MM.1S (cell line): ENCODE data around the gene OLFM2.

Experiments
- EZH2 ChIP-seq: fragments of 300-600 bp; sonication (generic); optimal IDR thresholded peaks from 2 replicates; pipeline ENCODE3; 2017; ENCODE audit warnings: low read depth, mild to moderate bottlenecking, antibody characterized with exemption, low read length, mixed read lengths
- EZH2phosphoT487 ChIP-seq: fragments of 300-600 bp; sonication (generic); IDR thresholded peaks from 2 replicates; pipeline ENCODE4 v1.6.1; 2018; ENCODE audit warnings: antibody characterized with exemption, low read length
- TF ChIP-seq, protein P1 (sequence below): fragments of 300-600 bp; sonication (generic); IDR thresholded peaks from 2 replicates; pipeline ENCODE4 v1.5.1; 2016; ENCODE audit warnings: antibody characterized with exemption, low read length, mixed read lengths

DNA sequence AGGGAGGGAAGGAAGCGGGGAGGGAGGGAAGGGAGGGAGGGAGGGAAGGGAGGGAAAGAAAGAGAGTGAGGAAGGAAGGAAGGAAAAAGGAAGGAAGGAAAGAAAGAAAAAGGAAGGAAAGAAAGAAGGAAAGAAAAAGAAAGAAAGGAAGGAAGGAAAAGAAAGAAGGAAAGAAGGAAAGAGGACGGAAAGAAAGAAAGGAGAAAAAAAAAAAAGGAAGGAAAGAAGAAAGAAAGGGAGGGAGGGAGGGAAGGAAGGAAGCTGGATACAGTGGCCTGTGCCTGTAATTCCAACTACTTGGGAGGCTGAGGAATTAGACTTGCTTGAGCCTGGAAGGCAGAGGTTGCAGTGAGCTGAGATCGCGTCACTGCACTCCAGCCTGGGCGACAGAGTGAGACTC lies 35.3 kb downstream of the OLFM2 start:
- TF ChIP-seq, protein P1, sequence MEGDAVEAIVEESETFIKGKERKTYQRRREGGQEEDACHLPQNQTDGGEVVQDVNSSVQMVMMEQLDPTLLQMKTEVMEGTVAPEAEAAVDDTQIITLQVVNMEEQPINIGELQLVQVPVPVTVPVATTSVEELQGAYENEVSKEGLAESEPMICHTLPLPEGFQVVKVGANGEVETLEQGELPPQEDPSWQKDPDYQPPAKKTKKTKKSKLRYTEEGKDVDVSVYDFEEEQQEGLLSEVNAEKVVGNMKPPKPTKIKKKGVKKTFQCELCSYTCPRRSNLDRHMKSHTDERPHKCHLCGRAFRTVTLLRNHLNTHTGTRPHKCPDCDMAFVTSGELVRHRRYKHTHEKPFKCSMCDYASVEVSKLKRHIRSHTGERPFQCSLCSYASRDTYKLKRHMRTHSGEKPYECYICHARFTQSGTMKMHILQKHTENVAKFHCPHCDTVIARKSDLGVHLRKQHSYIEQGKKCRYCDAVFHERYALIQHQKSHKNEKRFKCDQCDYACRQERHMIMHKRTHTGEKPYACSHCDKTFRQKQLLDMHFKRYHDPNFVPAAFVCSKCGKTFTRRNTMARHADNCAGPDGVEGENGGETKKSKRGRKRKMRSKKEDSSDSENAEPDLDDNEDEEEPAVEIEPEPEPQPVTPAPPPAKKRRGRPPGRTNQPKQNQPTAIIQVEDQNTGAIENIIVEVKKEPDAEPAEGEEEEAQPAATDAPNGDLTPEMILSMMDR = no peak
- TF ChIP-seq EZH2phosphoT487 (no peak), EZH2 (no peak)
